Loucy (cell line): ENCODE measurements around the gene TM4SF18.

Experiments used
- EZH2phosphoT487 ChIP-seq: fragments of 200-600 bp; IDR thresholded peaks from 2 replicates; pipeline ENCODE4 v1.6.1; 2018; ENCODE audit warnings: antibody characterized with exemption, mild to moderate bottlenecking, moderate library complexity, borderline replicate concordance
- TF ChIP-seq, protein P1 (sequence below): fragments of 200-600 bp; sonication (generic); conservative IDR thresholded peaks from 2 replicates; pipeline ENCODE4 v1.5.1; 2014; ENCODE audit warnings: mild to moderate bottlenecking, antibody characterized with exemption, low read length

DNA sequence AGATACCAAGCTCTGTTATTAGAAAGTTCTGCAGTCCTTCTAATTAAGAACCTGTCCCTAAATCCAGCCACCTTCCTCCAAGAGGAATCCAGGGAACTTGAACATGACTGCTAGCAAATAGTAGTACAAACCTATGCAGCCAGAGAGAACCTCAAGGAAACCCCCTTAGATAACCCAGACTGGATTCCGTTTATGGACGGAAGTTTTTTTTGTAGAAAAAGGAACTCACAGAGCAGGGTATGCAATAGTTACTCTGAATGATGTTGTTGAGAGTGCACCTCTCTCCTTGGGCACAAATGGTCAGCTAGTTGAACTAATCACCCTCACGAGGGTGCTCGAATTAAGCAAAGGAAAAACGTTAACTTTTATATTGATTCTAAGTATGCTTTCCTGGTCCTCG lies 40.8 kb downstream of the TM4SF18 start:
- TF ChIP-seq, protein P1, sequence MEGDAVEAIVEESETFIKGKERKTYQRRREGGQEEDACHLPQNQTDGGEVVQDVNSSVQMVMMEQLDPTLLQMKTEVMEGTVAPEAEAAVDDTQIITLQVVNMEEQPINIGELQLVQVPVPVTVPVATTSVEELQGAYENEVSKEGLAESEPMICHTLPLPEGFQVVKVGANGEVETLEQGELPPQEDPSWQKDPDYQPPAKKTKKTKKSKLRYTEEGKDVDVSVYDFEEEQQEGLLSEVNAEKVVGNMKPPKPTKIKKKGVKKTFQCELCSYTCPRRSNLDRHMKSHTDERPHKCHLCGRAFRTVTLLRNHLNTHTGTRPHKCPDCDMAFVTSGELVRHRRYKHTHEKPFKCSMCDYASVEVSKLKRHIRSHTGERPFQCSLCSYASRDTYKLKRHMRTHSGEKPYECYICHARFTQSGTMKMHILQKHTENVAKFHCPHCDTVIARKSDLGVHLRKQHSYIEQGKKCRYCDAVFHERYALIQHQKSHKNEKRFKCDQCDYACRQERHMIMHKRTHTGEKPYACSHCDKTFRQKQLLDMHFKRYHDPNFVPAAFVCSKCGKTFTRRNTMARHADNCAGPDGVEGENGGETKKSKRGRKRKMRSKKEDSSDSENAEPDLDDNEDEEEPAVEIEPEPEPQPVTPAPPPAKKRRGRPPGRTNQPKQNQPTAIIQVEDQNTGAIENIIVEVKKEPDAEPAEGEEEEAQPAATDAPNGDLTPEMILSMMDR: no peak
- TF ChIP-seq EZH2phosphoT487: no peak
